SK-N-SH (cell line): ENCODE data around the gene SYNJ2. TPM values are rescaled to one million over a fixed set of nuclear protein-coding genes. Genes with fewer than 3 reads are reported as not detected.

Experiments used
- CTCF ChIA-PET: fragments of 300-600, 350-600 bp; formaldehyde crosslinking; extraction: SDS; loops from one replicate; lab custom pipeline; 2021; lab: Yijun Ruan, JAX
- POLR2A ChIA-PET: fragments of 350-600 bp; sonication (Branson Sonifier 250); formaldehyde crosslinking; extraction: SDS; loops from one replicate; lab custom pipeline; 2020; ENCODE audit warnings: antibody characterized with exemption, inconsistent platforms; lab: Yijun Ruan, JAX
- DNase-seq: peaks from one replicate; pipeline ENCODE4 v3.0.0; 2012
- H2AFZ ChIP-seq: fragments of 200-600 bp; sonication (generic); 2 replicates; pipeline ENCODE4 v1.8.1; 2016; ENCODE audit warnings: antibody characterized with exemption, mild to moderate bottlenecking, low read depth
- H3F3A ChIP-seq: fragments of 200-600 bp; sonication (generic); replicated peaks from 2 replicates; pipeline ENCODE3; 2016; ENCODE audit warnings: antibody characterized with exemption, mild to moderate bottlenecking; ENCODE audit not compliant: insufficient read depth
- H3K27ac ChIP-seq, 2 experiments: fragments of 200-500 bp in 1 of 2; fragments of 200-600 bp in 1 of 2; sonication (Bioruptor generic) in 1 of 2; sonication (generic), shearing (Covaris generic) in 1 of 2; 2 replicates each; pipeline versions ENCODE4 v1.5.1 to v1.6.1; 2014 to 2016; ENCODE audit warnings: low read depth in 2 of 2, inconsistent platforms in 1 of 2, low read length in 1 of 2, mild to moderate bottlenecking in 1 of 2, mixed read lengths in 1 of 2
- H3K27me3 ChIP-seq: fragments of 200-600 bp; sonication (generic), shearing (Covaris generic); 2 replicates; pipeline ENCODE4 v1.6.1; 2016; ENCODE audit warnings: mixed run types; ENCODE audit not compliant: insufficient read depth
- H3K36me3 ChIP-seq, 2 experiments: fragments of 200-500 bp in 1 of 2; fragments of 200-600 bp in 1 of 2; sonication (Bioruptor generic) in 1 of 2; sonication (generic) in 1 of 2; replicated peaks in 1 of 2; 2 replicates each; pipeline versions ENCODE3 to v1.5.1; 2014 to 2016; ENCODE audit warnings: low read length in 1 of 2, mild to moderate bottlenecking in 1 of 2; ENCODE audit not compliant: insufficient read depth in 2 of 2, control insufficient read depth in 1 of 2
- H3K4me1 ChIP-seq, 2 experiments: fragments of 200-500 bp in 1 of 2; fragments of 200-600 bp in 1 of 2; sonication (Bioruptor generic) in 1 of 2; sonication (generic), shearing (Covaris generic) in 1 of 2; 2 replicates each; pipeline versions ENCODE4 v1.5.1 to v1.6.1; 2014 to 2016; ENCODE audit warnings: low read depth in 1 of 2, low read length in 1 of 2, mixed run types in 1 of 2; ENCODE audit not compliant: insufficient read depth in 2 of 2, control insufficient read depth in 1 of 2
- H3K4me2 ChIP-seq: fragments of 200-600 bp; sonication (generic), shearing (Covaris generic); 2 replicates; pipeline ENCODE4 v1.6.1; 2017; ENCODE audit warnings: mixed run types
- H3K4me3 ChIP-seq, 2 experiments: fragments of 200-500 bp in 1 of 2; fragments of 200-600 bp in 1 of 2; sonication (Bioruptor generic) in 1 of 2; sonication (generic), shearing (Covaris generic) in 1 of 2; 2 replicates each; pipeline versions ENCODE4 v1.5.1 to v1.8.1; 2014 to 2016; ENCODE audit warnings: low read depth in 2 of 2, inconsistent platforms in 1 of 2, low read length in 1 of 2, mild to moderate bottlenecking in 1 of 2, mixed read lengths in 1 of 2, moderate library complexity in 1 of 2
- H3K79me2 ChIP-seq: fragments of 200-600 bp; sonication (generic); 2 replicates; pipeline ENCODE4 v1.8.1; 2017; ENCODE audit warnings: mild to moderate bottlenecking; ENCODE audit not compliant: insufficient read depth
- H3K9ac ChIP-seq: fragments of 200-600 bp; sonication (generic); 2 replicates; pipeline ENCODE4 v1.6.1; 2017; ENCODE audit warnings: mixed run types
- H3K9me2 ChIP-seq: fragments of 200-600 bp; sonication (generic); 2 replicates; pipeline ENCODE4 v1.6.1; 2017; ENCODE audit warnings: mixed run types
- H3K9me3 ChIP-seq: fragments of 200-600 bp; sonication (generic); 2 replicates; pipeline ENCODE4 v1.6.1; 2017; ENCODE audit warnings: mixed run types, mild to moderate bottlenecking, moderate library complexity
- H4K20me1 ChIP-seq: fragments of 200-600 bp; sonication (generic); 2 replicates; pipeline ENCODE4 v1.6.1; 2017; ENCODE audit warnings: mild to moderate bottlenecking, mixed run types; ENCODE audit not compliant: insufficient read depth
- CHD2 ChIP-seq: fragments of 150-350 bp; IDR thresholded peaks from 2 replicates; pipeline ENCODE4 v1.6.1; 2018; ENCODE audit warnings: low read length; ENCODE audit not compliant: partially characterized antibody
- PBX3 ChIP-seq: IDR thresholded peaks from 2 replicates; pipeline ENCODE4; 2012
- RAD21 ChIP-seq: IDR thresholded peaks from 2 replicates; pipeline ENCODE4 v1.6.1; 2012; ENCODE audit warnings: mild to moderate bottlenecking, low read length
- TAF1 ChIP-seq: IDR thresholded peaks from 2 replicates; pipeline ENCODE4 v1.6.1; 2012; ENCODE audit warnings: low read depth, mild to moderate bottlenecking, low read length, moderate library complexity, borderline replicate concordance
- TEAD4 ChIP-seq: IDR thresholded peaks from 2 replicates; pipeline ENCODE4 v1.4.0; 2012; ENCODE audit warnings: mild to moderate bottlenecking, borderline replicate concordance; ENCODE audit not compliant: insufficient read depth
- YY1 ChIP-seq: IDR thresholded peaks from 2 replicates; pipeline ENCODE4 v1.4.0; 2012; ENCODE audit warnings: low read depth, mild to moderate bottlenecking
- WGBS: methylation state at CpG from one replicate; pipeline ENCODE4 v1.1.6; 2017; ENCODE audit warnings: low lambda C conversion rate; 5-methylcytosine and 5-hydroxymethylcytosine counted together
- polyA plus RNA-seq, 3 experiments: library from polyadenylated mRNA; depleted of rRNA; stranded (reverse); fragments of >200 nt; gene quantifications; 2 replicates each; pipeline ENCODE4 v1.2.3, GENCODE V29; 2012
- TF ChIP-seq, protein P1 (sequence below): IDR thresholded peaks from 2 replicates; pipeline ENCODE4 v1.6.1; 2012; ENCODE audit warnings: mild to moderate bottlenecking, low read depth, low read length, moderate library complexity

The SYNJ2 gene
- polyA plus RNA-seq, 1 of the 3 experiments (the other 2 are of a cell fraction), result 40.0 TPM

GRCh38 chr6:158002951-158003853 lies 21.5 kb downstream of the SYNJ2 start:
- Histone ChIP-seq H3K79me2 (peaks cover 99% of the 10 kb centered on the region), H3K9me3 (no peaks in the 10 kb centered on the region), H3K9me2 (no peaks in the 10 kb centered on the region), H3K36me3 (peaks cover 0 to 4% of the 10 kb centered on the region in 2 experiments), H4K20me1 (peaks cover 2% of the 10 kb centered on the region; the same call in 1 of the 2 replicates), H3K4me3 (no peak overlapping the region), H3K9ac (peak overlapping the region; percentile 42; the same call in 1 of the 2 replicates), H3K27me3 (no peaks in the 10 kb centered on the region), H3F3A (peaks cover 27% of the 10 kb centered on the region), H3K27ac (peak overlapping the region in 1 of 2 experiments; percentile 90; a peak in 3 of 4 replicates), H2AFZ (no peak overlapping the region), H3K4me1 (peaks cover 21 to 27% of the 10 kb centered on the region in 2 experiments; a peak in 3 of 4 replicates), H3K4me2 (peak overlapping the region; percentile 25; the same call in 1 of the 2 replicates)
- CTCF ChIA-PET, result interaction anchor here (0.7 to 1.7 kb wide), 3 partner anchors 9 to 69 kb away, joined by 3 to 6 read pairs (median 4); no protein-coding TSS in a partner anchor
- 78% methylated on average over 10 of the region's 15 CpGs for WGBS
- no peak for TF ChIP-seq TAF1
- peak; percentile 20; the same call in 1 of the 2 replicates for TF ChIP-seq PBX3
- no peak for DNase-seq
- POLR2A ChIA-PET, result no interaction called here

DNA sequence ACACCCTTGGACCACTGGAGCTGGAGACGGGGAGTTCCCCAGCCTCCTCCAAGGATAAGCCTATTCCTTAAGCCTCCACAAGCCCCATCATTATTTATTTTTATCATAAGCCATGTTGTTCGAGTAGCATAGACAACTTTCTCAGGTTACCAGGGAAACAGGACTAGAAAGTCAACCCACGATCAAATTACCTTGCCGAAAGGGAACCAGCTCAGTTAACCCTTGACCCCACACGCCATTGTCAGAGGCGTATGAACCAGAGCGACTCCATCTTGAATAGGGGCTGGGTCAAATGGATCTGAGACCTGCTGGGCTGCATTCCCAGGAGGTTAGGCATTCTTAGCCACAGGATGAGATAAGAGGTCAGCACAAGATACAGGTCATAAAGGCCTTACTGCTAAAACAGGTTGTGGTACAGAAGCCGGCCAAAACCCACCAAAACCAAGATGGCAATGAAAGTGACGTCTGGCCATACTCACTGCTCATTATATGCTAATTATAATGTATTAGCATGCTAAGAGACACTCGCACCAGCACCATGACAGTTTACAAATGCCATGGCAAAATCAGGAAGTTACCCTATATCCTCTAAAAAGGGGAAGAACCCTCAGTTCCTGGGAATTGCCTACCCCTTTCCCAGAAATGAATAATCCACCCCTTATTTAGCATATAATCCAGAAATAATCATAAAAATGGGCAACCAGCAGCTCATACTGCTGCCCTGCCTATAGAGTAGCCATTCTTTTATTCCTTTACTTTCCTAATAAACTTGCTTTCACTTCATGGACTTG lies 22.4 kb downstream of the SYNJ2 start:
- TF ChIP-seq TEAD4, result no peak
- TF ChIP-seq YY1, result no peak
- TF ChIP-seq, protein P1, sequence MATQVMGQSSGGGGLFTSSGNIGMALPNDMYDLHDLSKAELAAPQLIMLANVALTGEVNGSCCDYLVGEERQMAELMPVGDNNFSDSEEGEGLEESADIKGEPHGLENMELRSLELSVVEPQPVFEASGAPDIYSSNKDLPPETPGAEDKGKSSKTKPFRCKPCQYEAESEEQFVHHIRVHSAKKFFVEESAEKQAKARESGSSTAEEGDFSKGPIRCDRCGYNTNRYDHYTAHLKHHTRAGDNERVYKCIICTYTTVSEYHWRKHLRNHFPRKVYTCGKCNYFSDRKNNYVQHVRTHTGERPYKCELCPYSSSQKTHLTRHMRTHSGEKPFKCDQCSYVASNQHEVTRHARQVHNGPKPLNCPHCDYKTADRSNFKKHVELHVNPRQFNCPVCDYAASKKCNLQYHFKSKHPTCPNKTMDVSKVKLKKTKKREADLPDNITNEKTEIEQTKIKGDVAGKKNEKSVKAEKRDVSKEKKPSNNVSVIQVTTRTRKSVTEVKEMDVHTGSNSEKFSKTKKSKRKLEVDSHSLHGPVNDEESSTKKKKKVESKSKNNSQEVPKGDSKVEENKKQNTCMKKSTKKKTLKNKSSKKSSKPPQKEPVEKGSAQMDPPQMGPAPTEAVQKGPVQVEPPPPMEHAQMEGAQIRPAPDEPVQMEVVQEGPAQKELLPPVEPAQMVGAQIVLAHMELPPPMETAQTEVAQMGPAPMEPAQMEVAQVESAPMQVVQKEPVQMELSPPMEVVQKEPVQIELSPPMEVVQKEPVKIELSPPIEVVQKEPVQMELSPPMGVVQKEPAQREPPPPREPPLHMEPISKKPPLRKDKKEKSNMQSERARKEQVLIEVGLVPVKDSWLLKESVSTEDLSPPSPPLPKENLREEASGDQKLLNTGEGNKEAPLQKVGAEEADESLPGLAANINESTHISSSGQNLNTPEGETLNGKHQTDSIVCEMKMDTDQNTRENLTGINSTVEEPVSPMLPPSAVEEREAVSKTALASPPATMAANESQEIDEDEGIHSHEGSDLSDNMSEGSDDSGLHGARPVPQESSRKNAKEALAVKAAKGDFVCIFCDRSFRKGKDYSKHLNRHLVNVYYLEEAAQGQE, result no peak
- no peak for TF ChIP-seq RAD21
- TF ChIP-seq CHD2, result no peak
- no peak for TF ChIP-seq TAF1
- no peaks in the 10 kb centered on the region for H3K27me3 ChIP-seq
- no peaks in the 10 kb centered on the region for H3K9me2 ChIP-seq
- H3K27ac ChIP-seq, result peak overlapping the region in 1 of 2 experiments; percentile 90; a peak in 2 of 4 replicates
- 85% methylated on average over 10 of the region's 10 CpGs for WGBS
- H3K9me3 ChIP-seq, result no peaks in the 10 kb centered on the region
- ChIA-PET CTCF (interaction anchor here (1.2 to 1.7 kb wide), 2 partner anchors 10 to 21 kb away, joined by 4 to 6 read pairs; no protein-coding TSS in a partner anchor), POLR2A (no interaction called here)
- peak overlapping the region; percentile 25; the same call in 1 of the 2 replicates for H3K4me2 ChIP-seq
- H3K4me3 ChIP-seq, result no peak overlapping the region
- H2AFZ ChIP-seq, result no peak overlapping the region
- no peak for DNase-seq
- peaks cover 99% of the 10 kb centered on the region for H3K79me2 ChIP-seq
- H3K36me3 ChIP-seq, result peaks cover 0 to 3% of the 10 kb centered on the region in 2 experiments
- peaks cover 35% of the 10 kb centered on the region for H3F3A ChIP-seq
- no peaks in the 10 kb centered on the region; the same call in 1 of the 2 replicates for H4K20me1 ChIP-seq
- peak overlapping the region; percentile 42; the same call in 1 of the 2 replicates for H3K9ac ChIP-seq
- peaks cover 27 to 36% of the 10 kb centered on the region in 2 experiments; a peak in 3 of 4 replicates for H3K4me1 ChIP-seq
